GM10248 (cell line): ENCODE results near the gene MTCL1.

Experiments
- CTCF ChIA-PET: fragments of 300-600 bp; sonication (Branson Sonifier 250); formaldehyde crosslinking; extraction: SDS; loops from one replicate; lab custom pipeline; 2021; ENCODE audit warnings: antibody characterized with exemption; lab: Yijun Ruan, JAX
- POLR2A ChIA-PET: fragments of 350-650 bp; sonication (Branson Sonifier 250); formaldehyde crosslinking; extraction: SDS; loops from one replicate; lab custom pipeline; 2020; ENCODE audit warnings: antibody characterized with exemption; lab: Yijun Ruan, JAX
- DNase-seq: peaks from one replicate; pipeline ENCODE4 v3.0.0; 2012; ENCODE audit errors: extremely low spot score
- CTCF ChIP-seq: IDR thresholded peaks from 2 replicates; pipeline ENCODE4 v1.5.1; 2012; ENCODE audit warnings: mild to moderate bottlenecking, low read depth; ENCODE audit errors: extremely low read depth, missing control alignments, control extremely low read depth

MTCL1 gene

GRCh38 chr18:8856212-8856611 lies 150.9 kb downstream of the MTCL1 start:
- POLR2A ChIA-PET: no interaction called here
- TF ChIP-seq CTCF: no peak
- CTCF ChIA-PET: interaction anchor here (0.7 to 1.0 kb wide), 2 partner anchors 9 to 35 kb away, joined by 3 read pairs; no protein-coding TSS in a partner anchor
- no peak for DNase-seq

GRCh38 chr18:8856769-8857393 lies 151.5 kb downstream of the MTCL1 start:
- DNase-seq: no peak
- CTCF ChIA-PET: interaction anchor here (1.0 kb wide), 1 partner anchor 34 kb away, joined by 3 read pairs; no protein-coding TSS in a partner anchor
- TF ChIP-seq CTCF: no peak
- POLR2A ChIA-PET: no interaction called here

- DNase-seq: no peak
- ChIA-PET POLR2A (no interaction called here), CTCF (interaction anchor here (1.7 kb wide), 1 partner anchor 11 kb away, joined by 4 read pairs; no protein-coding TSS in a partner anchor)
- no peak for TF ChIP-seq CTCF
Measured at GRCh38 chr18:8857806-8858205, 152.4 kb downstream of the MTCL1 start.

GRCh38 chr18:8858888-8859511 lies 153.6 kb downstream of the MTCL1 start:
- ChIA-PET CTCF (interaction anchor here (1.7 kb wide), 1 partner anchor 10 kb away, joined by 4 read pairs; no protein-coding TSS in a partner anchor), POLR2A (no interaction called here)
- no peak for TF ChIP-seq CTCF
- DNase-seq: no peak

GRCh38 chr18:8860845-8861642 lies 155.7 kb downstream of the MTCL1 start:
- no peak for TF ChIP-seq CTCF
- POLR2A ChIA-PET: no interaction called here
- CTCF ChIA-PET: no interaction called here
- no peak for DNase-seq

GRCh38 chr18:8863427-8863826 lies 158.1 kb downstream of the MTCL1 start:
- ChIA-PET CTCF (interaction anchor here (0.8 kb wide), 1 partner anchor 18 kb away, joined by 3 read pairs; no protein-coding TSS in a partner anchor), POLR2A (no interaction called here)
- no peak for TF ChIP-seq CTCF
- DNase-seq: no peak
